Mesenchymal stem cell (in vitro differentiated cells and primary cell): ENCODE measurements around the gene SHLD2.
"Not testable (repeated sequence)": the region's sequence is repeated elsewhere in the genome, so short reads cannot be mapped to it uniquely, and the experiment has no call there.

ENCODE experiments used
- DNase-seq: peaks from one replicate; pipeline ENCODE4 v3.0.0-alpha.2; 2013
- H2AFZ ChIP-seq: one replicate; pipeline ENCODE4 v1.6.1; 2013; ENCODE audit warnings: low read depth, mild to moderate bottlenecking, control low read depth, inconsistent platforms, low read length, moderate library complexity
- H2AK5ac ChIP-seq: 2 replicates; pipeline ENCODE4 v1.6.1; 2013; ENCODE audit warnings: low read length, moderate library complexity, mild to moderate bottlenecking, inconsistent platforms; ENCODE audit not compliant: severe bottlenecking
- H2BK120ac ChIP-seq: one replicate; pipeline ENCODE4 v1.6.1; 2013; ENCODE audit warnings: low read depth, mild to moderate bottlenecking, inconsistent platforms, low read length, moderate library complexity
- H2BK12ac ChIP-seq, 2 experiments: one replicate each; pipeline ENCODE4 v1.6.1; 2013; ENCODE audit warnings: inconsistent platforms in 2 of 2, low read length in 2 of 2, mild to moderate bottlenecking in 2 of 2, moderate library complexity in 2 of 2, control low read depth in 1 of 2
- H2BK15ac ChIP-seq: one replicate; pipeline ENCODE4 v1.6.1; 2013; ENCODE audit warnings: mild to moderate bottlenecking, low read depth, inconsistent platforms; ENCODE audit not compliant: poor library complexity, severe bottlenecking
- H2BK5ac ChIP-seq: 2 replicates; pipeline ENCODE4 v1.6.1; 2013; ENCODE audit warnings: low read depth, mild to moderate bottlenecking, low read length, control low read depth, inconsistent platforms; ENCODE audit not compliant: poor library complexity, severe bottlenecking
- H3K14ac ChIP-seq, 2 experiments: one replicate each; pipeline ENCODE4 v1.6.1; 2013; ENCODE audit warnings: inconsistent platforms in 2 of 2, low read length in 2 of 2, control low read depth in 1 of 2, mild to moderate bottlenecking in 1 of 2, moderate library complexity in 1 of 2
- H3K18ac ChIP-seq, 2 experiments: one replicate each; pipeline ENCODE4 v1.6.1; 2013; ENCODE audit warnings: inconsistent platforms in 2 of 2, low read length in 2 of 2, control low read depth in 1 of 2, low read depth in 1 of 2, mild to moderate bottlenecking in 1 of 2
- H3K23ac ChIP-seq, 2 experiments: one replicate each; pipeline ENCODE4 v1.6.1; 2013; ENCODE audit warnings: inconsistent platforms in 2 of 2, low read length in 2 of 2, mild to moderate bottlenecking in 2 of 2, moderate library complexity in 2 of 2, control low read depth in 1 of 2
- H3K27ac ChIP-seq: 2 replicates; pipeline ENCODE4 v1.5.1; 2013; ENCODE audit warnings: mild to moderate bottlenecking, moderate library complexity, low read length, control low read depth, inconsistent platforms; ENCODE audit not compliant: poor library complexity, severe bottlenecking
- H3K27me3 ChIP-seq, 2 experiments: 2 replicates each; pipeline versions ENCODE4 v1.6.1 to v1.7.0; 2013; ENCODE audit warnings: low read length in 2 of 2, mild to moderate bottlenecking in 2 of 2, moderate library complexity in 2 of 2, control low read depth in 1 of 2, inconsistent platforms in 1 of 2; ENCODE audit not compliant: control insufficient read depth in 1 of 2, insufficient read depth in 1 of 2
- H3K36me3 ChIP-seq, 2 experiments: 2 replicates each; pipeline versions ENCODE4 v1.6.1 to v1.7.0; 2013; ENCODE audit warnings: low read length in 2 of 2, control low read depth in 1 of 2, inconsistent platforms in 1 of 2, low read depth in 1 of 2, mild to moderate bottlenecking in 1 of 2; ENCODE audit not compliant: insufficient read depth in 2 of 2, control insufficient read depth in 1 of 2
- H3K4ac ChIP-seq, 2 experiments: one replicate each; pipeline ENCODE4 v1.6.1; 2013; ENCODE audit warnings: inconsistent platforms in 2 of 2, low read length in 2 of 2, mild to moderate bottlenecking in 2 of 2, moderate library complexity in 2 of 2, control low read depth in 1 of 2, low read depth in 1 of 2
- H3K4me1 ChIP-seq: 2 replicates; pipeline ENCODE4 v1.6.1; 2013; ENCODE audit warnings: low read depth, low read length, control low read depth; ENCODE audit not compliant: control insufficient read depth, insufficient read depth
- H3K4me2 ChIP-seq: 2 replicates; pipeline ENCODE4 v1.6.1; 2013; ENCODE audit warnings: low read length, mild to moderate bottlenecking, inconsistent platforms; ENCODE audit not compliant: poor library complexity, severe bottlenecking
- H3K4me3 ChIP-seq, 2 experiments: 2 replicates each; pipeline versions ENCODE4 v1.5.1 to v1.7.0; 2013; ENCODE audit warnings: low read length in 2 of 2, mild to moderate bottlenecking in 2 of 2, control low read depth in 1 of 2, low read depth in 1 of 2; ENCODE audit not compliant: insufficient read depth in 1 of 2
- H3K79me1 ChIP-seq: replicated peaks from 2 replicates; pipeline ENCODE4 v1.6.1; 2013; ENCODE audit warnings: mild to moderate bottlenecking, control low read depth, low read length, inconsistent platforms; ENCODE audit not compliant: poor library complexity, severe bottlenecking
- H3K9ac ChIP-seq: 2 replicates; pipeline ENCODE4 v1.7.0; 2013; ENCODE audit warnings: mild to moderate bottlenecking, low read length, moderate library complexity
- H3K9me3 ChIP-seq: 2 replicates; pipeline ENCODE4 v1.7.0; 2013; ENCODE audit warnings: mild to moderate bottlenecking, low read length; ENCODE audit not compliant: control insufficient read depth
- H4K8ac ChIP-seq: one replicate; pipeline ENCODE4 v1.6.1; 2013; ENCODE audit warnings: inconsistent platforms, mild to moderate bottlenecking, low read length, moderate library complexity
- H4K91ac ChIP-seq: one replicate; pipeline ENCODE4 v1.6.1; 2013; ENCODE audit warnings: mild to moderate bottlenecking, low read length, inconsistent platforms
- WGBS: methylation state at CpG from one replicate; pipeline ENCODE4 v1.1.7; 2013; ENCODE audit warnings: mixed read lengths; 5-methylcytosine and 5-hydroxymethylcytosine counted together

SHLD2 gene

GRCh38 chr10:87187573-87187972, 92.6 kb downstream of the SHLD2 start:
- WGBS: 96% methylated on average over 2 of the region's 3 CpGs
- DNase-seq, H2BK12ac ChIP-seq, H3K4ac ChIP-seq, H3K23ac ChIP-seq, H2BK15ac ChIP-seq, H3K27me3 ChIP-seq, H3K18ac ChIP-seq, H3K4me1 ChIP-seq, H3K9me3 ChIP-seq, H3K9ac ChIP-seq, H3K14ac ChIP-seq, H2AK5ac ChIP-seq, H3K4me3 ChIP-seq, H3K79me1 ChIP-seq, H4K91ac ChIP-seq, H2AFZ ChIP-seq, H2BK5ac ChIP-seq, H3K4me2 ChIP-seq, H2BK120ac ChIP-seq, H3K27ac ChIP-seq, H4K8ac ChIP-seq: not testable (repeated sequence)
- H3K36me3 ChIP-seq: peaks cover 4 to 52% of the 10 kb centered on the region in 2 experiments

- not testable (repeated sequence) for H2AK5ac ChIP-seq, H2AFZ ChIP-seq, H3K4me2 ChIP-seq, H2BK5ac ChIP-seq, H3K27ac ChIP-seq, H3K4ac ChIP-seq, H3K4me1 ChIP-seq, H3K4me3 ChIP-seq, H2BK120ac ChIP-seq, H3K27me3 ChIP-seq, H3K23ac ChIP-seq, H3K14ac ChIP-seq, DNase-seq, H3K79me1 ChIP-seq, H3K9ac ChIP-seq, H4K8ac ChIP-seq, H2BK15ac ChIP-seq, H3K9me3 ChIP-seq, H2BK12ac ChIP-seq, H3K18ac ChIP-seq, H4K91ac ChIP-seq
- peaks cover 4 to 39% of the 10 kb centered on the region in 2 experiments for H3K36me3 ChIP-seq
- WGBS: 88% methylated on average over 3 of the region's 3 CpGs
These were observed 96.8 kb downstream of the SHLD2 start for GRCh38 chr10:87191841-87192240.

DNA sequence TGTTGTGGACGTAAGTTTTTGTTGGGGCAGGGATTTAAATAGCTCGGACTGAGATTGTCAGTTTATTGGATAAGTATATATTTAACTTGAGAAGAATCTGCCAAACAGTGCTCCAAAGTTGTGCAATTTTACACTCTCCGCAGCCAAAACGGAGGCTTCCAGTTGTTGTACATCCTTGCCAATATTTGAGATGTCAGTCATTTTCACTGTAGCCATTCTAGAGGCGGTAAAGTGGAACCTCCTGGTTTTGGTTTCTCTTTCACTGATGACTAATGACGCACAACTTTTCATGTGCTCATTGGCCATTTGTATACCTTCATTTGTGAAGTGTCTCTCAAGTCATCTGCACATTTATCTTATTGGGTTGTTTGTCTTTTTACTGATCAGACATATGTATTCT, 105.9 kb downstream of the SHLD2 start:
- peak; percentile 53 for DNase-seq
- Histone ChIP-seq H3K9ac (peak overlapping the region; percentile 80), H3K4me3 (peak overlapping the region in 1 of 2 experiments; percentile 75)
- not testable (repeated sequence) for H3K23ac ChIP-seq, H3K9me3 ChIP-seq, H2BK15ac ChIP-seq, H3K79me1 ChIP-seq, H2AK5ac ChIP-seq, H2AFZ ChIP-seq, H4K8ac ChIP-seq, H3K4me1 ChIP-seq, H3K27ac ChIP-seq, H2BK120ac ChIP-seq, H3K4me2 ChIP-seq, H3K27me3 ChIP-seq, H3K4ac ChIP-seq, H3K36me3 ChIP-seq, H3K14ac ChIP-seq, H3K18ac ChIP-seq, H4K91ac ChIP-seq, H2BK5ac ChIP-seq, H2BK12ac ChIP-seq
- 99% methylated on average over 5 of the region's 6 CpGs for WGBS

DNA sequence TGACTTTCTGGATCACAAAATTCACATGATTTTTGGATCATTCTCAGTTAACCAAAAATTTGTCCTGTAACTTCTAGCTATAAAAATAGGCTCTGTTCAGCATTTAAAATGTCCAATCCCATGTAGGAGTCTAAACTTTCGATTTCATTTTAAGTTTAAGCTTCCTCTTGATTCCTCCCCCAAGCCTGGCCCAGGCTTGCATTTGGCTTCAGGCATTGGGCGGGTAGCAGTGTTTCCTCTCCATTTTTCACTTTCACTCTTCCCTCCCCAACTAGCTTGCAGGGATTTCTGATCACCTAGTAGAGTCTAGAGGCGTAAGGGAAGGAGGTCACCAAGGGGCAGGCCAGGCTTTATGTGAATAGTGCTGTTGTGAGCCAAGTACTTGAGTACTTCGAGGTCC, 109.8 kb downstream of the SHLD2 start:
- H3K36me3 ChIP-seq, H3K18ac ChIP-seq, H2AFZ ChIP-seq, H2BK120ac ChIP-seq, H3K27ac ChIP-seq, H2BK5ac ChIP-seq, DNase-seq, H3K4me3 ChIP-seq, H3K9me3 ChIP-seq, H3K23ac ChIP-seq, H3K9ac ChIP-seq, H3K27me3 ChIP-seq, H3K79me1 ChIP-seq, H3K4ac ChIP-seq, H2AK5ac ChIP-seq, H3K14ac ChIP-seq, H3K4me1 ChIP-seq, H4K8ac ChIP-seq, H3K4me2 ChIP-seq, H2BK15ac ChIP-seq, H2BK12ac ChIP-seq, H4K91ac ChIP-seq: not testable (repeated sequence)
- WGBS: 75% methylated on average over 1 of the region's 4 CpGs
